ENCODE measurements around the gene CRTC2. TPM values are rescaled to one million over a fixed set of nuclear protein-coding genes. Genes with fewer than 3 reads are reported as not detected.

CRTC2 gene
- total RNA-seq, 1 experiment from 2014 or later = 45.7 TPM

GRCh38 chr1:153961421-153961820 lies 3.0 kb upstream of the CRTC2 start:
- peaks cover 33 to 40% (median 36%) of the 10 kb centered on the region in 3 experiments for H3K36me3 Mint-ChIP-seq (ENCODE audit: insufficient read depth in 1 of 3, low read depth in 3 of 3)
- DNase-seq = no peak
- peaks cover 31% of the 10 kb centered on the region; the same call in 1 of the 2 replicates for H3K79me2 ChIP-seq (ENCODE audit: insufficient read depth, low read length)

More at GRCh38 chr1:153961421-153961820, 3.0 kb upstream of the CRTC2 start:
- no peak overlapping the region for H2BK120ac ChIP-seq (ENCODE audit: low read depth, low read length, poor library complexity, severe bottlenecking)
- H4K5ac ChIP-seq (ENCODE audit: insufficient read length, low read depth, low read length) = no peak overlapping the region
- no peak overlapping the region for H2AK5ac ChIP-seq (ENCODE audit: insufficient read length, low read length)
- no peaks in the 10 kb centered on the region for H3K9me3 ChIP-seq (ENCODE audit: control insufficient read depth, low read depth, low read length)
- H2BK20ac ChIP-seq (ENCODE audit: low read depth, low read length, poor library complexity, severe bottlenecking) = no peak overlapping the region
- H2BK12ac ChIP-seq (ENCODE audit: insufficient read length, low read depth, low read length) = no peak overlapping the region
- H3K27me3 ChIP-seq (ENCODE audit: insufficient read depth, low read length) = no peaks in the 10 kb centered on the region
- no peak overlapping the region for H3K18ac ChIP-seq (ENCODE audit: insufficient read length, low read depth, low read length)
- H3K9ac ChIP-seq (ENCODE audit: extremely low read depth, insufficient read length, low read length) = peak overlapping the region; percentile 96
- no peak for TF ChIP-seq CTCF (conservative IDR thresholded peaks at IDR 0.05)
- no peaks in the 10 kb centered on the region for H3K4me1 ChIP-seq (ENCODE audit: insufficient read depth, low read length)
- no peaks in the 10 kb centered on the region for H4K20me1 ChIP-seq (ENCODE audit: control insufficient read depth, insufficient read depth, insufficient read length)
- H3K9me3 Mint-ChIP-seq = peaks cover 0 to 4% of the 10 kb centered on the region in 2 experiments; a peak in 2 of 5 replicates
- H3K14ac ChIP-seq (ENCODE audit: insufficient read depth, low read length) = no peak overlapping the region
- H3K79me1 ChIP-seq (ENCODE audit: insufficient read depth, low read depth, low read length, poor library complexity, severe bottlenecking) = peaks cover 15% of the 10 kb centered on the region
- H3K23ac ChIP-seq (ENCODE audit: insufficient read length, low read depth, low read length) = no peak overlapping the region
- peaks cover 48 to 63% of the 10 kb centered on the region in 2 experiments for H3K4me1 Mint-ChIP-seq
- no peak overlapping the region for H2BK5ac ChIP-seq (ENCODE audit: insufficient read length, low read length)
- no peak overlapping the region for H4K8ac ChIP-seq (replicated peaks; ENCODE audit: insufficient read length, low read depth, low read length)
- no peak overlapping the region for H3K27ac ChIP-seq (ENCODE audit: insufficient read length, low read depth, low read length)
- no peak overlapping the region for H2AFZ ChIP-seq (ENCODE audit: low read length)
- H2BK15ac ChIP-seq (ENCODE audit: low read depth, low read length) = no peak overlapping the region
- H3T11ph ChIP-seq (ENCODE audit: low read length) = no peak overlapping the region
- no peak overlapping the region for H4K91ac ChIP-seq (ENCODE audit: insufficient read length, low read depth, low read length)
- no peak overlapping the region for H3K56ac ChIP-seq (ENCODE audit: insufficient read length, low read depth, low read length)
- WGBS (ENCODE audit: extremely low coverage, insufficient read length, low lambda C conversion rate) = no CpG with 5 or more reads among the region's 4 CpGs
- peak overlapping the region; percentile 89 to 94 for H3K4me3 Mint-ChIP-seq
- H3K4me2 ChIP-seq (ENCODE audit: insufficient read depth, insufficient read length, low read length) = peak overlapping the region; percentile 96
- H3K27me3 Mint-ChIP-seq (ENCODE audit: low read depth) = no peaks in the 10 kb centered on the region
- peak overlapping the region; percentile 90 to 97 (median 92); a peak in 5 of 7 replicates for H3K27ac Mint-ChIP-seq
- H3K4ac ChIP-seq (ENCODE audit: low read depth, low read length) = no peak overlapping the region
- peaks cover 29% of the 10 kb centered on the region for H3K23me2 ChIP-seq (ENCODE audit: insufficient read length, low read depth, low read length, poor library complexity, severe bottlenecking)
